Neural cell (in vitro differentiated cells): ENCODE measurements around the gene UMODL1. TPM values are rescaled to one million over a fixed set of nuclear protein-coding genes. Genes with fewer than 3 reads are reported as not detected.

Experiments
- H2AFZ ChIP-seq: fragments of 200-600, 300-800 bp; sonication (generic), shearing (Covaris generic); 2 replicates; pipeline ENCODE4 v1.6.0; 2014; ENCODE audit warnings: low read depth, mild to moderate bottlenecking, antibody characterized with exemption, low read length, moderate library complexity
- H3F3A ChIP-seq: fragments of 200-600 bp; shearing (Covaris generic); 2 replicates; pipeline ENCODE4 v1.6.1; 2016; ENCODE audit warnings: mild to moderate bottlenecking, moderate library complexity, mixed read lengths, antibody characterized with exemption, low read length; ENCODE audit not compliant: insufficient read depth, poor library complexity, severe bottlenecking
- H3K27ac ChIP-seq: fragments of 200-600, 300-800 bp; sonication (generic), shearing (Covaris generic); 2 replicates; pipeline ENCODE4 v1.5.1; 2014; ENCODE audit warnings: mild to moderate bottlenecking, low read length, moderate library complexity
- H3K27me3 ChIP-seq: fragments of 300-800, 200-600 bp; sonication (generic), shearing (Covaris generic); 2 replicates; pipeline ENCODE4 v1.6.0; 2014; ENCODE audit warnings: mild to moderate bottlenecking, low read depth, low read length, moderate library complexity; ENCODE audit not compliant: insufficient read depth
- H3K36me3 ChIP-seq: fragments of 300-800, 200-600 bp; sonication (generic), shearing (Covaris generic); 2 replicates; pipeline ENCODE4 v1.5.1; 2014; ENCODE audit warnings: mild to moderate bottlenecking, antibody characterized with exemption, low read length, moderate library complexity; ENCODE audit not compliant: insufficient read depth
- H3K4me2 ChIP-seq: fragments of 300-800, 200-600 bp; sonication (generic), shearing (Covaris generic); 2 replicates; pipeline ENCODE4 v1.6.0; 2014; ENCODE audit warnings: mild to moderate bottlenecking, low read length
- H3K4me3 ChIP-seq: fragments of 300-800, 200-600 bp; sonication (generic), shearing (Covaris generic); 2 replicates; pipeline ENCODE4 v1.5.1; 2014; ENCODE audit warnings: mild to moderate bottlenecking, low read length, moderate library complexity
- H3K79me2 ChIP-seq: fragments of 200-600 bp; shearing (Covaris generic); replicated peaks from 2 replicates; pipeline ENCODE4 v1.6.0; 2014; ENCODE audit warnings: mild to moderate bottlenecking, low read length, moderate library complexity; ENCODE audit not compliant: insufficient read depth
- H3K9ac ChIP-seq: fragments of 300-800, 200-600 bp; sonication (generic), shearing (Covaris generic); 2 replicates; pipeline ENCODE4 v1.6.1; 2016; ENCODE audit warnings: mild to moderate bottlenecking, low read length, mixed read lengths
- H3K9me2 ChIP-seq: fragments of 200-600 bp; shearing (Covaris generic); 2 replicates; pipeline ENCODE4 v1.6.1; 2016; ENCODE audit warnings: mild to moderate bottlenecking, low read length, mixed read lengths; ENCODE audit not compliant: insufficient read depth
- H3K9me3 ChIP-seq: fragments of 200-600, 300-800 bp; sonication (generic), shearing (Covaris generic); 2 replicates; pipeline ENCODE4 v1.6.1; 2016; ENCODE audit warnings: mild to moderate bottlenecking, mixed run types, low read length, moderate library complexity, mixed read lengths
- H4K20me1 ChIP-seq: fragments of 200-600 bp; shearing (Covaris generic); 2 replicates; pipeline ENCODE4 v1.6.1; 2016; ENCODE audit warnings: mild to moderate bottlenecking, mixed run types; ENCODE audit not compliant: insufficient read depth
- EP300 ChIP-seq: fragments of 450-650 bp; conservative IDR thresholded peaks from 2 replicates; pipeline ENCODE4 v1.6.1; 2014; ENCODE audit warnings: antibody characterized with exemption, mild to moderate bottlenecking, moderate library complexity; ENCODE audit not compliant: poor library complexity, severe bottlenecking
- EZH2 ChIP-seq: fragments of 200-600, 300-800 bp; shearing (Covaris generic), sonication (generic); IDR thresholded peaks from 2 replicates; pipeline ENCODE4 v1.6.1; 2014; ENCODE audit warnings: antibody characterized with exemption, low read length, borderline replicate concordance, mild to moderate bottlenecking; ENCODE audit not compliant: insufficient read depth, poor library complexity, severe bottlenecking
- MXI1 ChIP-seq: fragments of 450-650 bp; conservative IDR thresholded peaks from 2 replicates; pipeline ENCODE4 v1.6.1; 2014; ENCODE audit warnings: antibody characterized with exemption, mild to moderate bottlenecking; ENCODE audit not compliant: poor library complexity, severe bottlenecking
- POLR2AphosphoS5 ChIP-seq: IDR thresholded peaks from 2 replicates; pipeline ENCODE4 v1.6.1; 2012
- RAD21 ChIP-seq: fragments of 450-650 bp; conservative IDR thresholded peaks from 2 replicates; pipeline ENCODE4 v1.6.1; 2014; ENCODE audit warnings: antibody characterized with exemption, mild to moderate bottlenecking, moderate library complexity
- SMC3 ChIP-seq: fragments of 450-650 bp; conservative IDR thresholded peaks from 2 replicates; pipeline ENCODE4 v1.6.1; 2014; ENCODE audit warnings: antibody characterized with exemption, mild to moderate bottlenecking, moderate library complexity; ENCODE audit not compliant: poor library complexity
- TAF1 ChIP-seq: IDR thresholded peaks from 2 replicates; pipeline ENCODE4 v1.6.1; 2012; ENCODE audit warnings: low read depth
- polyA plus RNA-seq: library from polyadenylated mRNA; depleted of rRNA; stranded (reverse); fragments of >200 nt; gene quantifications from 2 replicates; pipeline ENCODE4 v1.2.3, GENCODE V29; 2014
- TF ChIP-seq, protein P1 (sequence below): fragments of 450-650 bp; IDR thresholded peaks from 2 replicates; pipeline ENCODE4 v1.5.1; 2014; ENCODE audit warnings: antibody characterized with exemption, mild to moderate bottlenecking, moderate library complexity; ENCODE audit not compliant: poor library complexity, severe bottlenecking
- TF ChIP-seq, protein P2 (sequence below): IDR thresholded peaks from 2 replicates; pipeline ENCODE4 v1.6.1; 2012; ENCODE audit warnings: borderline replicate concordance

Gene UMODL1
- polyA plus RNA-seq, 1 donor from 2014 or later = 0.11 TPM

DNA sequence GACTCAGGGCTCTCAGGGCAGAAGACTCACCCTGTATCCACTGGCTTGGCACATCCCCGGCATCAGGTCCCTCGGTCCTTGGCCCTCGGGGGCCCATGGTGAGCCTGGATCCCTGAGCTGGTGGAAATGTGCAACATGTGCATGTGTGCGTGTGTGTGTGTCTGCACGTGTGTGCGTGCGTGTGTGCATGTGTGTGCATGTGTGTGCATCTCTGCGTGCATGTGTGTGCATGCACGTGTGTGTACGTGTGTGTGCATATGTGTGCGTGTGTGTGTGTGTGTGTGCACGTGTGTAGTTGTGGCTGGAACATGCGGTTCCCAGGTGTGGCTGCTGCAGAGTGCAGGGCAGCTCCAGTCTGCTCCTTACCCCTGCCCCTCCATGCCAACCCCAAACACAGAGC, 51.3 kb downstream of the UMODL1 start (continued):
- TF ChIP-seq, protein P1, sequence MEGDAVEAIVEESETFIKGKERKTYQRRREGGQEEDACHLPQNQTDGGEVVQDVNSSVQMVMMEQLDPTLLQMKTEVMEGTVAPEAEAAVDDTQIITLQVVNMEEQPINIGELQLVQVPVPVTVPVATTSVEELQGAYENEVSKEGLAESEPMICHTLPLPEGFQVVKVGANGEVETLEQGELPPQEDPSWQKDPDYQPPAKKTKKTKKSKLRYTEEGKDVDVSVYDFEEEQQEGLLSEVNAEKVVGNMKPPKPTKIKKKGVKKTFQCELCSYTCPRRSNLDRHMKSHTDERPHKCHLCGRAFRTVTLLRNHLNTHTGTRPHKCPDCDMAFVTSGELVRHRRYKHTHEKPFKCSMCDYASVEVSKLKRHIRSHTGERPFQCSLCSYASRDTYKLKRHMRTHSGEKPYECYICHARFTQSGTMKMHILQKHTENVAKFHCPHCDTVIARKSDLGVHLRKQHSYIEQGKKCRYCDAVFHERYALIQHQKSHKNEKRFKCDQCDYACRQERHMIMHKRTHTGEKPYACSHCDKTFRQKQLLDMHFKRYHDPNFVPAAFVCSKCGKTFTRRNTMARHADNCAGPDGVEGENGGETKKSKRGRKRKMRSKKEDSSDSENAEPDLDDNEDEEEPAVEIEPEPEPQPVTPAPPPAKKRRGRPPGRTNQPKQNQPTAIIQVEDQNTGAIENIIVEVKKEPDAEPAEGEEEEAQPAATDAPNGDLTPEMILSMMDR = no peak
- TF ChIP-seq TAF1 (no peak), POLR2AphosphoS5 (no peak)

DNA sequence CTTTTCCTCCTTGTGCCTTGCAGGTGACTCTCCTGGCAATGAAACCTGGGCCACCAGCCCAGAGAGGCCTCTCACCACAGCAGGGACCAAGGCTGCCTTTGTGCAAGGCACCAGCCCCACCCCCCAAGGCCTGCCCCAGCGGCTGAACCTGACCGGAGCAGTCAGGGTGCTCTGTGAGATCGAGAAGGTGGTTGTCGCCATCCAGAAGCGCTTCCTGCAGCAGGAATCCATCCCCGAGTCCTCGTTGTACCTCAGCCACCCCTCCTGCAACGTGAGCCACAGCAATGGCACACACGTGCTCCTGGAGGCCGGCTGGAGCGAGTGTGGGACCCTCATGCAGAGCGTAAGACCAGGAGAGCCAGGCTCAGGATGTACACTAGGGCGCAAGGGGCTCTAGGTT, 51.7 kb downstream of the UMODL1 start:
- Histone ChIP-seq H3K4me3 (no peak overlapping the region), H2AFZ (no peak overlapping the region), H3K27ac (no peak overlapping the region), H3K79me2 (no peaks in the 10 kb centered on the region), H3K9me2 (no peaks in the 10 kb centered on the region), H4K20me1 (no peaks in the 10 kb centered on the region), H3K9me3 (no peaks in the 10 kb centered on the region), H3F3A (no peaks in the 10 kb centered on the region), H3K27me3 (no peaks in the 10 kb centered on the region), H3K36me3 (no peaks in the 10 kb centered on the region), H3K9ac (no peak overlapping the region), H3K4me2 (no peak overlapping the region)
- TF ChIP-seq SMC3 (no peak), EP300 (no peak), MXI1 (no peak), EZH2 (no peak), TAF1 (no peak), POLR2AphosphoS5 (no peak), RAD21 (no peak)
- TF ChIP-seq, protein P2, sequence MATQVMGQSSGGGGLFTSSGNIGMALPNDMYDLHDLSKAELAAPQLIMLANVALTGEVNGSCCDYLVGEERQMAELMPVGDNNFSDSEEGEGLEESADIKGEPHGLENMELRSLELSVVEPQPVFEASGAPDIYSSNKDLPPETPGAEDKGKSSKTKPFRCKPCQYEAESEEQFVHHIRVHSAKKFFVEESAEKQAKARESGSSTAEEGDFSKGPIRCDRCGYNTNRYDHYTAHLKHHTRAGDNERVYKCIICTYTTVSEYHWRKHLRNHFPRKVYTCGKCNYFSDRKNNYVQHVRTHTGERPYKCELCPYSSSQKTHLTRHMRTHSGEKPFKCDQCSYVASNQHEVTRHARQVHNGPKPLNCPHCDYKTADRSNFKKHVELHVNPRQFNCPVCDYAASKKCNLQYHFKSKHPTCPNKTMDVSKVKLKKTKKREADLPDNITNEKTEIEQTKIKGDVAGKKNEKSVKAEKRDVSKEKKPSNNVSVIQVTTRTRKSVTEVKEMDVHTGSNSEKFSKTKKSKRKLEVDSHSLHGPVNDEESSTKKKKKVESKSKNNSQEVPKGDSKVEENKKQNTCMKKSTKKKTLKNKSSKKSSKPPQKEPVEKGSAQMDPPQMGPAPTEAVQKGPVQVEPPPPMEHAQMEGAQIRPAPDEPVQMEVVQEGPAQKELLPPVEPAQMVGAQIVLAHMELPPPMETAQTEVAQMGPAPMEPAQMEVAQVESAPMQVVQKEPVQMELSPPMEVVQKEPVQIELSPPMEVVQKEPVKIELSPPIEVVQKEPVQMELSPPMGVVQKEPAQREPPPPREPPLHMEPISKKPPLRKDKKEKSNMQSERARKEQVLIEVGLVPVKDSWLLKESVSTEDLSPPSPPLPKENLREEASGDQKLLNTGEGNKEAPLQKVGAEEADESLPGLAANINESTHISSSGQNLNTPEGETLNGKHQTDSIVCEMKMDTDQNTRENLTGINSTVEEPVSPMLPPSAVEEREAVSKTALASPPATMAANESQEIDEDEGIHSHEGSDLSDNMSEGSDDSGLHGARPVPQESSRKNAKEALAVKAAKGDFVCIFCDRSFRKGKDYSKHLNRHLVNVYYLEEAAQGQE = no peak
- TF ChIP-seq, protein P1 = no peak
